Forelimb muscle (tissue), 1 donor: Measurements from ENCODE around the gene TLK2. TPM values are rescaled to one million over a fixed set of nuclear protein-coding genes. Genes with fewer than 3 reads are reported as not detected.

Experiments used
- DNase-seq: peaks from one replicate; pipeline ENCODE4 v3.0.0-alpha.2; 2013; ENCODE audit warnings: low read depth
- polyA plus RNA-seq: library from polyadenylated mRNA; unstranded; fragments of 120-200 nt; gene quantifications from one replicate; pipeline ENCODE4 v1.2.1, GENCODE V29; 2013; ENCODE audit not compliant: insufficient read length

TLK2 gene
- polyA plus RNA-seq, 1 donor, result 48.8 TPM

DNA sequence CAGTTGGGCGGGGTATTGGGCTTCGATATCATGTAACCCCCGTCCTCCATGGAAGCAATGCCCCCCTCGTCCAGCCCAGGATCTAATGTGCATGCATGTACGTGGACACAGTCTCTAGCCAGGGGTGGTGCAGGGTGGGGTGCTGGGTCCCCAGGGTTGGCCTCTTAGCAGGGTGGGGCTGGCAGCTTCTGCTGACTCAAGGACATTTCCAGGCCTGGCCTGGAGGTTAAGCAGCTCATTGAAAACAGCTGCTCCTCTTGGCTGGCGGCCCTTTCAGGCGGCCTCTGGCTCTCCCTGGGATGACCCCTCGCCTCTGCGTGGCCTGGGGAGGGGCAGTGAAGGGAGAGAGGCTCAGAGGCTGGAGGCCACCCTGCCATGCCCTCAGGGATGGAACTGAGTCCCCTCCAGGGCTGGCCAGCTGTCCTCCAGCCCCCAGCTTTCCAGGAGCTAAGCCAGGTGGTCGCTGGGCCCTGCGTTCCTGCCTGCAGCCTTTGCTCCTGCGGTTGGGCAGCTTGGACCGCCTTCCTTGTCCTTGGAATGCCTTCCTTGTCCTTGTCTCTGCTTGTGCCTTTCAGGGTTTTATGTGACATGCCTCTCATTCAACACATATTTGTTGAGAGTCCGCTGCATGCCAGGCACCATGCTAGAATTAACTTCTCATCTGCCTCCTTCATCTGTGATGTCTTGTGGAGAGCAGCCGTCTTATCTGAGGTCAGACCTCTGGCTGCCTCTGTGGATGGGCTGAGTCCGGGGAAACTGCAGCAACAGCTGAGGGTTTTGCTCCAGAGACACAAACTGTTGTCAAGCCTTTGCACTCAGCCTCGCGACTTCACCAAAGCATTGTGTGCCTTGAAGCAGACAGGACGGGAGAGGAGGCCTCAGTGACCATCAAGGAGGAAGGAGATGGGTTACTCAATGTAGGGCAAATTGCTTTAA is 175.5 kb downstream of the TLK2 start:
- DNase-seq, result no peak

GRCh38 chr17:62655656-62656055 is 177.0 kb downstream of the TLK2 start:
- no peak for DNase-seq

GRCh38 chr17:62656446-62656845 is 177.8 kb downstream of the TLK2 start:
- no peak for DNase-seq

GRCh38 chr17:62657145-62657665 is 178.6 kb downstream of the TLK2 start:
- DNase-seq, result no peak

GRCh38 chr17:62657690-62658089 is 179.1 kb downstream of the TLK2 start:
- no peak for DNase-seq

GRCh38 chr17:62658136-62658920 is 179.7 kb downstream of the TLK2 start:
- no peak for DNase-seq

- DNase-seq, result no peak
Measured at GRCh38 chr17:62660629-62661118, 182.0 kb downstream of the TLK2 start.

DNA sequence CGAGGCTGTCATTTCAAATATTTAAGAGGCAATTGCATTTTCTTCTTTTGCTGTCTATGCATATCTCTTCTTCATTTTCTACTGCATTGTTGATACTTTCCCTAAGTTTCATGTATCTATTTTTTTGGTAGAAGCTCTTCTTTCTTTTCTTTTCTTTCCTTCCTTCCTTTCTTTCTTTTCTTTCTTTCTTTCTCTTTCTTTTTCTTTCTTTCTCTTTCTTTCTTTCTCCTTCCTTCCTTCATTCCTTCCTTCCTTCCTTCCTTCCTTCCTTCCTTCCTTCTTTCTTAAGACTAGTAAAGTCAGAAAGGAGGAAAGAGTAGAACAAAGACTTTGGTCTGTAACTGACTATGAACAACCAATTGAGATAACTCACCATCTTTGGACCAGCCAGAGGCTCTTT is 182.7 kb downstream of the TLK2 start:
- DNase-seq, result no peak

DNA sequence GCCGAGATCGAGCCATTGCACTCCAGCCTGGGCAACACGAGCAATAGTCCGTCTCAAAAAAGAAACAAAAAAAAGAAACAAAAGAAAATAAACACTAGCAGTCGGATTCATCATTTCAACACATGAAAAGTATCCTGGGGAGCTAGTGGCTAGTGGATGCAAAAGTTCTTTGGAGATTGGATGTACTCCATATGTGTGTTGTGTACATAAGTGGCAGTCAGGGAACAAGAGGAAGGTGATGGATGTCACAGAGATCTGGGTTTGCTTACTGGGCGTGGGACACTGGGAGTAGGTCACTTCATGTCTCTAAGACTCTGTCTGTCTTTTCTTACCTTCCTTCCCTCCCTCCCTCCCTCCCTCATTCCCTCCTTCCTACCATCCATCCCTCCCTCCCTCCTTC is 184.2 kb downstream of the TLK2 start:
- DNase-seq, result no peak

Other genes with a start within 250 kb of the TLK2 start
- gene EFCAB3, start 98.3 kb upstream of the TLK2 start, polyA plus RNA-seq, result 0.30 TPM
- 16.6 TPM for gene METTL2A, start 54.9 kb upstream of the TLK2 start, polyA plus RNA-seq
- gene MRC2, start 148.8 kb downstream of the TLK2 start, polyA plus RNA-seq, result 136 TPM